Parathyroid adenoma (tissue), 2 donors: ENCODE data around the gene PRDM16.

Experiments used
- H2AFZ ChIP-seq: fragments of 300-600 bp; sonication (generic); one replicate; pipeline ENCODE4 v1.7.0; 2017; ENCODE audit warnings: antibody characterized with exemption, mild to moderate bottlenecking
- H3K27ac ChIP-seq: fragments of 300-600 bp; sonication (generic); one replicate; pipeline ENCODE4 v1.7.0; 2017
- H3K27me3 ChIP-seq: fragments of 300-600 bp; sonication (generic); one replicate; pipeline ENCODE4 v1.7.0; 2017; ENCODE audit warnings: low read length; ENCODE audit not compliant: control insufficient read depth, insufficient read depth
- H3K36me3 ChIP-seq: fragments of 300-600 bp; sonication (generic); one replicate; pipeline ENCODE4 v1.7.0; 2017; ENCODE audit warnings: low read length; ENCODE audit not compliant: control insufficient read depth, insufficient read depth
- H3K4me1 ChIP-seq: fragments of 300-600 bp; sonication (generic); one replicate; pipeline ENCODE4 v1.7.0; 2017; ENCODE audit warnings: control low read depth
- H3K4me2 ChIP-seq: fragments of 300-600 bp; sonication (generic); one replicate; pipeline ENCODE4 v1.7.0; 2017; ENCODE audit warnings: low read length
- H3K4me3 ChIP-seq: fragments of 300-600 bp; sonication (generic); one replicate; pipeline ENCODE4 v1.7.0; 2017; ENCODE audit warnings: low read depth, low read length
- H3K79me2 ChIP-seq: fragments of 300-600 bp; sonication (generic); one replicate; pipeline ENCODE4 v1.7.0; 2017; ENCODE audit warnings: control low read depth
- H3K9ac ChIP-seq: fragments of 300-600 bp; sonication (generic); one replicate; pipeline ENCODE4 v1.7.0; 2017; ENCODE audit warnings: mild to moderate bottlenecking
- H3K9me3 ChIP-seq: fragments of 300-600 bp; sonication (generic); one replicate; pipeline ENCODE4 v1.7.0; 2017; ENCODE audit warnings: low read length; ENCODE audit not compliant: control insufficient read depth
- TF ChIP-seq, protein P1 (sequence below): fragments of 300-600 bp; sonication (generic); IDR thresholded peaks from one replicate; pipeline ENCODE4 v1.7.0; 2017; ENCODE audit warnings: antibody characterized with exemption, mild to moderate bottlenecking
- donor health status: primary hyperparathyroidism.

PRDM16 gene

GRCh38 chr1:3068564-3069431, at the start of gene PRDM16:
Gene PRDM16 (plus strand): TSS chr1:3069203. CDS start chr1:3069260, 57 bp downstream.
- no peak within 1 kb of the TSS for H3K9ac ChIP-seq
- no peaks in the 10 kb centered on the region for H3K79me2 ChIP-seq
- H3K4me2 ChIP-seq, result peak within 1 kb of the TSS; percentile 86
- H2AFZ ChIP-seq, result peak within 1 kb of the TSS; percentile 28
- H3K9me3 ChIP-seq, result no peaks in the 10 kb centered on the region
- H3K27ac ChIP-seq, result no peak within 1 kb of the TSS
- TF ChIP-seq, protein P1, sequence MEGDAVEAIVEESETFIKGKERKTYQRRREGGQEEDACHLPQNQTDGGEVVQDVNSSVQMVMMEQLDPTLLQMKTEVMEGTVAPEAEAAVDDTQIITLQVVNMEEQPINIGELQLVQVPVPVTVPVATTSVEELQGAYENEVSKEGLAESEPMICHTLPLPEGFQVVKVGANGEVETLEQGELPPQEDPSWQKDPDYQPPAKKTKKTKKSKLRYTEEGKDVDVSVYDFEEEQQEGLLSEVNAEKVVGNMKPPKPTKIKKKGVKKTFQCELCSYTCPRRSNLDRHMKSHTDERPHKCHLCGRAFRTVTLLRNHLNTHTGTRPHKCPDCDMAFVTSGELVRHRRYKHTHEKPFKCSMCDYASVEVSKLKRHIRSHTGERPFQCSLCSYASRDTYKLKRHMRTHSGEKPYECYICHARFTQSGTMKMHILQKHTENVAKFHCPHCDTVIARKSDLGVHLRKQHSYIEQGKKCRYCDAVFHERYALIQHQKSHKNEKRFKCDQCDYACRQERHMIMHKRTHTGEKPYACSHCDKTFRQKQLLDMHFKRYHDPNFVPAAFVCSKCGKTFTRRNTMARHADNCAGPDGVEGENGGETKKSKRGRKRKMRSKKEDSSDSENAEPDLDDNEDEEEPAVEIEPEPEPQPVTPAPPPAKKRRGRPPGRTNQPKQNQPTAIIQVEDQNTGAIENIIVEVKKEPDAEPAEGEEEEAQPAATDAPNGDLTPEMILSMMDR, result no peak
- no peaks in the 10 kb centered on the region for H3K27me3 ChIP-seq
- no peaks in the 10 kb centered on the region for H3K36me3 ChIP-seq
- H3K4me3 ChIP-seq, result peak within 1 kb of the TSS; percentile 67
- no peaks in the 10 kb centered on the region for H3K4me1 ChIP-seq

DNA sequence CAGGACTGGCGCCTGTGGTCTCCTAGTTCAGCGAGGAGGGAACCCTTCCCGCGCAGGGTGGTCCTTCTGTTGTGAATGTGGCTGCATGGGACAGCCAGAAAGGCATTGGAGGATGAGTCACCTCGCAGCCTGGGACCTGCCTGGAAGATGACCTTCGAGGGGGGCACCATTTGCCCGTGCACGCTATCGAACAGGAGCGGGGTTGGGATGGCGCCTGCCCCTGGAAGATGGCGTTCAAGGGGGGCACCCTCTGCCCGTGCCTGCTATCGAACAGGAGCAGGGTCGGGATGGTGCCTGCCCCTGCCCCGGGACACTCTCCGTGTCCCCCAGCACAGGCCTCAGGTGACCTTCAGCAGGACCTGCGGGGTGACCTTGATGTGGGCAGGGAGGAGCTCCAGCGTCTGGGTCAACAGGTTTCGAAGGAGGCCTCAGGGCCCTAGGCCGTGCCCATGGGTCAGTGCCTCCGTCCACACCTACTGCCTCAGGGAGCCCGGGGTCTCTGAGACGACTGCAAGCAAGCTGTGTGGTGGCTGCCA, 49.4 kb upstream of the PRDM16 start:
- no peaks in the 10 kb centered on the region for H3K4me1 ChIP-seq
- TF ChIP-seq, protein P1, result no peak
- H3K4me3 ChIP-seq, result no peak overlapping the region
- H3K36me3 ChIP-seq, result no peaks in the 10 kb centered on the region
- no peaks in the 10 kb centered on the region for H3K27me3 ChIP-seq
- H3K9me3 ChIP-seq, result no peaks in the 10 kb centered on the region
- H3K9ac ChIP-seq, result no peak overlapping the region
- no peak overlapping the region for H3K4me2 ChIP-seq
- H2AFZ ChIP-seq, result no peak overlapping the region
- H3K79me2 ChIP-seq, result no peaks in the 10 kb centered on the region
- H3K27ac ChIP-seq, result no peak overlapping the region

DNA sequence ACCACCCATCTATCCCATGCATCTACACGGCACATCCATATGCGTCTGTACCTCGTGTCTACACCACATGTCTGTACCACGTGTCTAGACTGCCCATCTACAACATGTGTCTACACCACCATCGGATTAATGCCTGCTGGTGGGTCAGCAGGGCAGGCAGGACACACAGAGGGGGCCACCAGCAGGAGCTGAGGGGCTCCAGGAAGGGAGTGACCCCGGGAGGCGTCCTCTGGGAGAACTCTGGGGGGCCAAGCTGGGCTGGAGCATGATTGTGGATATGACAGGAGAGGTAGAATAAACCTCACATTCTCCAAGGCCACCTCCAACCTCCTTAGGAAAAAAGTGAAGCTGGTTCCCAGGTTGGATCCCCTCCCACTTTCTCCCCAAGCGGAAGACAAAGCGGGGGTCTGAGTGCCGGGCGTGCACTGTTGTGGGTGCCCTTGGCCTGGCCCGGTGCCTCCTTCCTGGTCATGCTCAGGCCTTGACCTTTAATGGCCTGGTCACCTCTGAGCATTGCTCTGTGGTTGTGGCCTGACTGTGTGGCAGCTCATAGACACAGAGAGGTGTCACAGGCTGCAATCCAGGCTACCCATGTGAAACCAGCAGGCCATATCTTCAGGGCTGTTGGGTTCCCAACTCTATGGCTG, 48.6 kb upstream of the PRDM16 start:
- Histone ChIP-seq H3K4me2 (no peak overlapping the region), H3K4me3 (no peak overlapping the region), H3K79me2 (no peaks in the 10 kb centered on the region), H3K9me3 (no peaks in the 10 kb centered on the region), H3K9ac (no peak overlapping the region), H3K4me1 (no peaks in the 10 kb centered on the region), H3K27ac (no peak overlapping the region), H3K36me3 (no peaks in the 10 kb centered on the region), H2AFZ (no peak overlapping the region), H3K27me3 (no peaks in the 10 kb centered on the region)
- TF ChIP-seq, protein P1, result no peak

DNA sequence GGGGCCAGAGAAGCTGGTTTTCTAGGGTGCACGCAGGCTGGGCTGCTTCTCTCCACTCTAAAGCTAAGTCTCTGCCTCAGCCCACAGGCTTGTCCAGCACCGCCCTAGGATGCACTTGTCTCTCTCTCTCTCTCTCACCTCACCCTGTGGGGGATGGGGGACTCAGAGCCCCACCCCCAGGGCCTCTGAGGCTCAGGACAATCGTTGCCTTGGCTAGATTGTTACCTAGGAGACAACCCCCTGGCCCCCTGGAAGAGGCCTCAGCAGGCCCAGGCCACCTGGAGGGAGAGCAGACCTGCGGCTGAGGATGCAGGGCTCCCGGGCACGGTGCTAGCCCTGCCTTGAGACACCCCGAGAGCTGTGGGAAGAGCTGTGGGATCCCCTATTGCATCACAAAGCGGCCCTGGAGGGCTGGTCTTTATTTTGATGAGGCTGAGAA, 47.8 kb upstream of the PRDM16 start, which contains the start of gene ACTRT2:
Gene ACTRT2 (plus strand): TSS at position 235 of the 439 bp plus-strand sequence. CDS start 220 bp downstream, outside the sequence.
- Histone ChIP-seq H3K9ac (no peak within 1 kb of the TSS), H3K27me3 (no peaks in the 10 kb centered on the region), H3K4me3 (no peak within 1 kb of the TSS), H3K79me2 (no peaks in the 10 kb centered on the region), H2AFZ (no peak within 1 kb of the TSS), H3K4me1 (no peaks in the 10 kb centered on the region), H3K36me3 (no peaks in the 10 kb centered on the region), H3K9me3 (no peaks in the 10 kb centered on the region), H3K4me2 (no peak within 1 kb of the TSS), H3K27ac (no peak within 1 kb of the TSS)
- TF ChIP-seq, protein P1, result no peak
